Mesenteric fat pad (tissue), 1 donor: ENCODE data around the gene INTS3. TPM values are rescaled to one million over a fixed set of nuclear protein-coding genes. Genes with fewer than 3 reads are reported as not detected.
"Not testable (repeated sequence)": the region's sequence is repeated elsewhere in the genome, so short reads cannot be mapped to it uniquely, and the experiment has no call there.

Experiments used
- DNase-seq: peaks from one replicate; pipeline ENCODE4 v3.0.0-alpha.2; 2020; ENCODE audit warnings: low spot score
- total RNA-seq: library from RNA; stranded (reverse); fragmentation: NEBNext Ultra II Directional; extraction: Animal tissue kit (Norgen Biotek cat#: 25700); gene quantifications from one replicate; pipeline ENCODE4 v1.2.1, GENCODE V29; 2021
- donor health status: DM: yes; HTN: yes; CAD: no.

INTS3 gene
- total RNA-seq, 1 donor from 2014 or later, result 36.7 TPM

DNA sequence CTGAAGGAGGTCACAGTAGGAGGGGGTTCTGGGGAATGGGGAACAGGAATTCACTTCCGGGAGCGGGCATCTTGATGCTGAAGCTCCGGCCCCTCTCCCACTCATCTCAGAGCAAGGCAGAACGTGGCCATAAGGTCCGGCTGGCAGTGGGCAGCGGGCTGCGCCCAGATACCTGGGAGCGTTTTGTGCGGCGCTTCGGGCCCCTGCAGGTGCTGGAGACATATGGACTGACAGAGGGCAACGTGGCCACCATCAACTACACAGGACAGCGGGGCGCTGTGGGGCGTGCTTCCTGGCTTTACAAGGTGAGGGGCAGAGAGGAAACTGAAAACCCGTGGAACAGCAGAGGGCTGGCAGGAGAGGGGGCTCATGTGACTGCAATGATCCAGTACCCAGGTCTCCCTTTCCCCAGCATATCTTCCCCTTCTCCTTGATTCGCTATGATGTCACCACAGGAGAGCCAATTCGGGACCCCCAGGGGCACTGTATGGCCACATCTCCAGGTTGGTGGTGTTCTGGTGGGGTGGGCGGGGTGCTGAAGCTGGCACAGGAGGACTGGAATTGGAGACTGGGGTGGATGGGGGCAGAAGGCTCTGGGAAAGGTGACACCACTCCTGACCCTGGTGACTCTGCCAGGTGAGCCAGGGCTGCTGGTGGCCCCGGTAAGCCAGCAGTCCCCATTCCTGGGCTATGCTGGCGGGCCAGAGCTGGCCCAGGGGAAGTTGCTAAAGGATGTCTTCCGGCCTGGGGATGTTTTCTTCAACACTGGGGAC, 50.4 kb downstream of the INTS3 start:
- no peak for DNase-seq

DNA sequence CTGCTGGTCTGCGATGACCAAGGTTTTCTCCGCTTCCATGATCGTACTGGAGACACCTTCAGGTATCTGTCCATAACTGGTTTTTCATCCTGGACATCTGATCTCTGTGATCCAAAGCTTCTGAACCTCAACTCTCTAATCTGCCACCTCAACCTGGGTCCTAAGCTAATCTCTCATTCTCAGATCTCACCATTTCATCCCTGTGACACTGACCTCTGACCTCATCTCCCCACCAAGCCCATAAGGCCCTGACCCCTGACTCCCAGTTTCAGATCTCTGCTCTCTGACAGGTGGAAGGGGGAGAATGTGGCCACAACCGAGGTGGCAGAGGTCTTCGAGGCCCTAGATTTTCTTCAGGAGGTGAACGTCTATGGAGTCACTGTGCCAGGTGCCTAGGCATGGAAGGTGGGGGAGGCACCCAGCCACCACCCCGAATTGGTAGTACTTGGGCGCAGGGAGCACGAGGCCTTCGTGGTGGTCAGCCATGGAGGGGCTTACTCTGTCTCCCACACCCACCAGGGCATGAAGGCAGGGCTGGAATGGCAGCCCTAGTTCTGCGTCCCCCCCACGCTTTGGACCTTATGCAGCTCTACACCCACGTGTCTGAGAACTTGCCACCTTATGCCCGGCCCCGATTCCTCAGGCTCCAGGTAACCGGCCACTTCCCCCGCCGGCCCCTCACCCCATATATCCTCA, 51.1 kb downstream of the INTS3 start:
- DNase-seq, result no peak

DNA sequence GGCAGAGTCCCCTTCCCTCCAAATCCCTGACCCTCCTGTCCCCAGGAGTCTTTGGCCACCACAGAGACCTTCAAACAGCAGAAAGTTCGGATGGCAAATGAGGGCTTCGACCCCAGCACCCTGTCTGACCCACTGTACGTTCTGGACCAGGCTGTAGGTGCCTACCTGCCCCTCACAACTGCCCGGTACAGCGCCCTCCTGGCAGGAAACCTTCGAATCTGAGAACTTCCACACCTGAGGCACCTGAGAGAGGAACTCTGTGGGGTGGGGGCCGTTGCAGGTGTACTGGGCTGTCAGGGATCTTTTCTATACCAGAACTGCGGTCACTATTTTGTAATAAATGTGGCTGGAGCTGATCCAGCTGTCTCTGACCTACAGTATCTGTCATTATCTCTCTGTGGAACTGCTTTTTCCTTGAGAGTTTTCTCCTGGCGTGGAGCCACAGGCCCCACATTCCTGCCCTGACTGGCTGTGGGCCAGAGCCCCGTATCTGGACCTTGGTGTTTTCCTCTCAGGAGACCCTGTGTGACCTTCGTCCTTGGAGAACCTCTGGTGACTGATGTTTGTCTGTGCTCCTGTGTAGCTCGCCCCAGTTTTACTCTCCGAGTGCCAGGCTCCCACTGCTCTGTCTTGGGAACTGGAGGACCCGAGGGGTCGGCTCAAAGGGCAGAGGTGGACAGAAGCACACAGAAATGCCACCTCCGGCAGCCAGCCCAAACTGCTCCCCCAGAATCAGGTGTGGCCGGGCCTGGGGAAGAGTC, 52.1 kb downstream of the INTS3 start:
- no peak for DNase-seq

GRCh38 chr1:153780551-153780950, 52.7 kb downstream of the INTS3 start:
- DNase-seq, result no peak

- not testable (repeated sequence) for DNase-seq
Observed at GRCh38 chr1:153782648-153783047, 54.8 kb downstream of the INTS3 start.

- DNase-seq, result peak; percentile 98
Observed at GRCh38 chr1:153783233-153784190, 55.7 kb downstream of the INTS3 start.

- DNase-seq, result no peak
Observed at GRCh38 chr1:153786038-153786790, 58.4 kb downstream of the INTS3 start.

DNA sequence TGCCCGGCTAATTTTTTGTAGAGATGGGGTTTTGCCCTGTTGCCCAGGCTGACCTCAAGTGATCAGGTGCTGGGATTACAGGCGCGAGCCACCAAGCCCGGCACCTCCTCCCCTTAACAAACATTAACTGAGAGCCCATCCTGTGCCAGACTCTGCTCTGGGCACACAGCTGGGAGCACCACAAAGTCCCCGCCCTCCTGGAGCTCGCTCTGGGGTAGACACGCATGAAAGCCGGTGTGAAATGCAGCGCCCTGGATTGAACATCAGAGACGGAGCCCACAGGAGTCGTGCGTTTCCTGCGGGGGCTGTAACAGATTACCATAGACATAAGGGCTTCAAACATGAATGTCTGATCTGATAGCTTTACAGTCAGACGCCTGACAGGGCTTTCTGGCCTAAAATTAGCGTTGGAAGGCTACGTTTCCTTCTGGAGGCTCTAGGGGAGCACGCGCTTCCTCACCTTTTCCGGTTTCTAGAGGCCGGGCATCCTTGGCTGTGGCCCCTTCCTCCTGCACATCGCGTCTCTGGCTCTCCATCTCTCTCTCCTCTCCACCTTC, 61.7 kb downstream of the INTS3 start:
- DNase-seq, result no peak

DNA sequence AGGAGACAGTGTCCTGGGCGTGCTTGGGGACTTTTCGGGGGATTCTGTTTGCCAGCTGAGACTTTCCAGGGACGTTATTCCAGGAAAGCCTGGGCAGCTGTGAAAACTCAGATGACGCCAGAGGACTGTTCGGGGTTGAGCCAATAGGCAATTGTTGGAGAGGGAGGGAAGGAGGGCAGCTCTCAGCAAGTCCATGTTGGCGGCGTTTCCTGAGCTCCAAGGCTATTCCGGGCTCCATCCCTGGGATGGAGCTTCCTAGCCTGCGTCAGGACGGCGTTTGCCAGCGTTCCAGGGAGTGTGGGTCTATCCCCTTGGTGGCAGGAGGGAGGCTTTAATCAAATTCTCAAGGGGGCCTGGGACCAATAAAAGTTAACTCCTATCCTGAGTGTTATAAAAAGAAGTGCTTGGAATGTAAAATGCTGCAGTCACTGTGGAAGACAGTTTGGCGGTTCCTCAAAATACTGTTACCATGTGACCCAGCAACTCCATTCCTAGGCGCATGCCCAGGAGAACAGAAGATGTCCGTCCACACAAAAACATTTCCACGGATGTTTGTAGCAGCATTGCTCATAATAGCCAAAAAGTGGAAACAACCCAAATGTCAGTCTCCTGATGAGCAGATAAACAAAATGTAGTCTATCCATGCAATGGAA, 62.6 kb downstream of the INTS3 start:
- DNase-seq, result no peak

GRCh38 chr1:153790966-153791647, 63.3 kb downstream of the INTS3 start:
- DNase-seq, result peak; percentile 86

DNA sequence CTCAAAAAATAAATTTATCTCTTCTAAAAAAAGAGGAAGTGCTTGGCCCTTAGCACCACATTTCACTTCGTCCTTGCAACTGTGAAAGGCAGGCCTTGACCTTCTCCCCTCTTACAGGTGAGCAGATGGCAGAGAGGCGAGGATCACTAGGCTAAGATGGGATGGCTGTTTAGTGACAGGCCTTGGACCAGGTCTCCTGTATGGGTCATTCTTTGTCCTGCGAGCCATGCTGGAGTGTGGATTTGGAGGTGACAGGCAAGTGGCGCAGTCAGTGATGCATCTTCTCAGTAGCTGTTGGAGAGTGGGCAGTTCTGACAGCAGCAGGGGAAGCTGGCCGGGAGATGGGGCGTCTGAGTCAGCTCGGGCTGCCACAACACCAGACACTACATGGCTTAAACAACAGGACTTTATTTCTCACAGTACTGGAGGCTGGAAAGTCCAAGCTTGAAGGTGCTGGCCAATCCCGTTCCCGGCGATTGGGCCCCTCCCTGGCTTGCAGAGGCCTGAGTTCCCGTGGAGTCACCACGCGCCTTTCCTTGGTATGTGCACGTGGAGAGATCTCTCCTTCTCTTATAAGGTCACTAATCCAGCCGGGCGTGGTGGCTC, 63.9 kb downstream of the INTS3 start:
- DNase-seq, result no peak

- peak; percentile 84 for DNase-seq
Observed at GRCh38 chr1:153792631-153793041, 64.8 kb downstream of the INTS3 start.

GRCh38 chr1:153793261-153793972, 65.6 kb downstream of the INTS3 start:
- peak; percentile 71 for DNase-seq

- DNase-seq, result peak; percentile 77
Observed at GRCh38 chr1:153793973-153794615, 66.2 kb downstream of the INTS3 start.

- peak; percentile 87 for DNase-seq
Observed at GRCh38 chr1:153794624-153795329, 66.9 kb downstream of the INTS3 start.

GRCh38 chr1:153795330-153795837, 67.5 kb downstream of the INTS3 start:
- DNase-seq, result peak; percentile 71
